H1 (cell line): ENCODE data around the gene HOXC5. TPM values are rescaled to one million over a fixed set of nuclear protein-coding genes. Genes with fewer than 3 reads are reported as not detected.

Source experiments
- CTCF ChIA-PET: fragments of 300-600 bp; sonication (Branson Sonifier 250); formaldehyde crosslinking; loops from one replicate; lab custom pipeline; 2021; ENCODE audit not compliant: partially characterized antibody; lab: Charles Lee
- POLR2A ChIA-PET: fragments of 300-600 bp; sonication (Branson Sonifier 250); formaldehyde crosslinking; loops from one replicate; lab custom pipeline; 2021; ENCODE audit warnings: inconsistent platforms; ENCODE audit not compliant: partially characterized antibody; lab: Charles Lee
- DNase-seq, 2 experiments: peaks; one replicate each; pipeline versions ENCODE4 v3.0.0 to v3.0.0-alpha.2; 2010 to 2022; ENCODE audit warnings: low spot score in 2 of 2, low read depth in 1 of 2, mixed read lengths in 1 of 2
- FAIRE-seq: peaks from 2 replicates; lab custom pipeline; 2011; peaks lifted over from hg19 to GRCh38; lab: Jason Lieb, UNC
- H2AFZ ChIP-seq: 2 replicates; pipeline ENCODE4 v1.8.1; 2012; ENCODE audit warnings: low read length, inconsistent platforms
- H2AK5ac ChIP-seq: 2 replicates; pipeline ENCODE4 v1.6.1; 2013; ENCODE audit warnings: low read depth, low read length
- H2BK120ac ChIP-seq: replicated peaks from 2 replicates; pipeline ENCODE3; 2013; ENCODE audit warnings: low read depth, low read length, inconsistent platforms
- H2BK12ac ChIP-seq: 2 replicates; pipeline ENCODE4 v1.6.1; 2013; ENCODE audit warnings: low read depth, low read length
- H2BK15ac ChIP-seq: 2 replicates; pipeline ENCODE4 v1.6.1; 2013; ENCODE audit warnings: low read length
- H2BK20ac ChIP-seq: 2 replicates; pipeline ENCODE4 v1.6.1; 2013; ENCODE audit warnings: low read length
- H2BK5ac ChIP-seq: 2 replicates; pipeline ENCODE4 v1.6.1; 2013; ENCODE audit warnings: low read depth, low read length
- H3K14ac ChIP-seq: 2 replicates; pipeline ENCODE4 v1.6.1; 2013; ENCODE audit warnings: inconsistent platforms; ENCODE audit not compliant: insufficient read length
- H3K18ac ChIP-seq: 2 replicates; pipeline ENCODE4 v1.6.1; 2013; ENCODE audit warnings: low read length; ENCODE audit errors: extremely low read depth
- H3K23ac ChIP-seq: 2 replicates; pipeline ENCODE4 v1.6.1; 2013; ENCODE audit warnings: inconsistent platforms; ENCODE audit not compliant: insufficient read length
- H3K23me2 ChIP-seq: 2 replicates; pipeline ENCODE4 v1.6.1; 2013; ENCODE audit warnings: low read depth, low read length
- H3K27ac ChIP-seq: 2 replicates; pipeline ENCODE4 v1.6.1; 2011; ENCODE audit warnings: low read depth, low read length, inconsistent platforms
- H3K27me3 ChIP-seq, 4 experiments: replicated peaks in 1 of 4; 1 replicate in 1 of 4; 2 replicates in 3 of 4; pipeline versions ENCODE4 v1.6.1 to v1.8.1; 2011 to 2013; ENCODE audit warnings: low read length in 3 of 4, mild to moderate bottlenecking in 3 of 4, inconsistent platforms in 2 of 4, mixed read lengths in 2 of 4, moderate library complexity in 1 of 4; ENCODE audit not compliant: control insufficient read depth in 3 of 4, insufficient read depth in 3 of 4; ENCODE audit errors: extremely low read depth in 1 of 4
- H3K36me3 ChIP-seq, 4 experiments: 2 replicates each; pipeline versions ENCODE4 v1.6.1 to v1.8.1; 2011 to 2013; ENCODE audit warnings: mild to moderate bottlenecking in 4 of 4, low read length in 3 of 4, moderate library complexity in 2 of 4, control low read depth in 1 of 4, inconsistent platforms in 1 of 4; ENCODE audit not compliant: insufficient read depth in 4 of 4, control insufficient read depth in 2 of 4
- H3K4ac ChIP-seq: replicated peaks from 2 replicates; pipeline ENCODE3; 2013; ENCODE audit warnings: low read length, low read depth, mixed read lengths, inconsistent platforms; ENCODE audit not compliant: insufficient read length
- H3K4me1 ChIP-seq, 4 experiments: replicated peaks in 1 of 4; 1 replicate in 1 of 4; 2 replicates in 3 of 4; pipeline versions ENCODE4 v1.6.1 to v1.8.1; 2011 to 2013; ENCODE audit warnings: low read length in 3 of 4, inconsistent platforms in 2 of 4, mixed read lengths in 1 of 4; ENCODE audit not compliant: insufficient read depth in 4 of 4, control insufficient read depth in 3 of 4
- H3K4me2 ChIP-seq, 2 experiments: 2 replicates each; pipeline versions ENCODE4 v1.6.1 to v1.8.1; 2011 to 2013; ENCODE audit warnings: low read depth in 2 of 2, low read length in 2 of 2, control low read depth in 1 of 2, inconsistent platforms in 1 of 2, mild to moderate bottlenecking in 1 of 2; ENCODE audit not compliant: insufficient read depth in 1 of 2
- H3K4me3 ChIP-seq, 4 experiments: fragments of 200-600, 300-600 bp in 1 of 4; sonication (generic), shearing (Covaris generic), sonication (Bioruptor Twin) in 1 of 4; 2 replicates each; pipeline versions ENCODE4 v1.5.1 to v1.8.1; 2011 to 2016; ENCODE audit warnings: low read length in 4 of 4, low read depth in 3 of 4, control low read depth in 2 of 4, inconsistent platforms in 2 of 4, mild to moderate bottlenecking in 2 of 4, mixed read lengths in 1 of 4, moderate library complexity in 1 of 4; ENCODE audit not compliant: insufficient read depth in 2 of 4; ENCODE audit errors: extremely low read depth in 1 of 4
- H3K56ac ChIP-seq: replicated peaks from 2 replicates; pipeline ENCODE3; 2013; ENCODE audit warnings: low read depth, mild to moderate bottlenecking, mixed read lengths, low read length, inconsistent platforms; ENCODE audit not compliant: insufficient read length
- H3K79me1 ChIP-seq: 2 replicates; pipeline ENCODE4 v1.6.1; 2013; ENCODE audit warnings: low read depth, low read length, control low read depth
- H3K79me2 ChIP-seq, 2 experiments: 2 replicates each; pipeline versions ENCODE4 v1.6.1 to v1.8.1; 2012 to 2013; ENCODE audit warnings: low read length in 2 of 2, mild to moderate bottlenecking in 2 of 2, inconsistent platforms in 1 of 2; ENCODE audit not compliant: insufficient read depth in 2 of 2, control insufficient read depth in 1 of 2
- H3K9ac ChIP-seq, 4 experiments: replicated peaks in 1 of 4; 1 replicate in 1 of 4; 2 replicates in 3 of 4; pipeline versions ENCODE4 v1.6.1 to v1.8.1; 2011 to 2013; ENCODE audit warnings: low read depth in 3 of 4, low read length in 3 of 4, control low read depth in 2 of 4, mild to moderate bottlenecking in 2 of 4, moderate library complexity in 2 of 4, inconsistent platforms in 1 of 4; ENCODE audit errors: extremely low read depth in 1 of 4
- H3K9me3 ChIP-seq, 2 experiments: 2 replicates each; pipeline versions ENCODE4 v1.6.1 to v1.8.1; 2012 to 2013; ENCODE audit warnings: mild to moderate bottlenecking in 2 of 2, moderate library complexity in 2 of 2, control low read depth in 1 of 2, inconsistent platforms in 1 of 2, low read depth in 1 of 2, low read length in 1 of 2, mixed read lengths in 1 of 2; ENCODE audit not compliant: insufficient read depth in 2 of 2
- H4K20me1 ChIP-seq, 2 experiments: replicated peaks in 1 of 2; 2 replicates each; pipeline versions ENCODE3 to v1.8.1; 2011 to 2013; ENCODE audit warnings: inconsistent platforms in 2 of 2, low read length in 2 of 2, mild to moderate bottlenecking in 1 of 2; ENCODE audit not compliant: insufficient read depth in 2 of 2, control insufficient read depth in 1 of 2
- H4K5ac ChIP-seq: 2 replicates; pipeline ENCODE4 v1.6.1; 2013; ENCODE audit warnings: low read length, low read depth, mixed read lengths, inconsistent platforms; ENCODE audit not compliant: insufficient read length
- H4K8ac ChIP-seq: 2 replicates; pipeline ENCODE4 v1.8.0; 2013; ENCODE audit warnings: mild to moderate bottlenecking, moderate library complexity, low read length, inconsistent platforms; ENCODE audit not compliant: insufficient read depth; ENCODE audit errors: extremely low read depth
- H4K91ac ChIP-seq: replicated peaks from 2 replicates; pipeline ENCODE3; 2013; ENCODE audit warnings: low read length, mixed read lengths, inconsistent platforms; ENCODE audit not compliant: insufficient read length
- CBX8 ChIP-seq: fragments of 300-800, 300-1000 bp; sonication (generic); IDR thresholded peaks from 2 replicates; pipeline ENCODE4 v1.7.1; 2016; ENCODE audit warnings: low read depth, low read length, borderline replicate concordance
- CEBPB ChIP-seq: IDR thresholded peaks from 2 replicates; pipeline ENCODE4 v1.6.1; 2012; ENCODE audit warnings: low read depth, low read length
- E2F6 ChIP-seq: IDR thresholded peaks from 2 replicates; pipeline ENCODE4 v1.6.1; 2012; ENCODE audit warnings: inconsistent platforms
- HDAC2 ChIP-seq, 2 experiments: fragments of 300-600 bp in 1 of 2; sonication (generic) in 1 of 2; IDR thresholded peaks; 2 replicates each; pipeline ENCODE4 v1.6.1; 2011 to 2012; ENCODE audit warnings: low read depth in 2 of 2, low read length in 2 of 2, mild to moderate bottlenecking in 2 of 2, moderate library complexity in 2 of 2, borderline replicate concordance in 1 of 2, inconsistent platforms in 1 of 2
- JUND ChIP-seq: IDR thresholded peaks from 2 replicates; pipeline ENCODE4 v1.6.1; 2011; ENCODE audit warnings: mild to moderate bottlenecking, improper control_type of control experiment, low read length
- RNF2 ChIP-seq: fragments of 200-900, 300-1000 bp; sonication (generic); IDR thresholded peaks from 2 replicates; pipeline ENCODE4 v1.7.1; 2016; ENCODE audit warnings: borderline replicate concordance, low read depth, mild to moderate bottlenecking, antibody characterized with exemption, low read length; ENCODE audit not compliant: poor library complexity, severe bottlenecking; ENCODE audit errors: missing control alignments
- SIX5 ChIP-seq: IDR thresholded peaks from 2 replicates; pipeline ENCODE4 v1.6.1; 2011; ENCODE audit warnings: mild to moderate bottlenecking, low read depth, low read length
- SUZ12 ChIP-seq: fragments of 200-600 bp; sonication (generic); IDR thresholded peaks from 2 replicates; pipeline ENCODE4 v1.6.1; 2012; ENCODE audit warnings: mild to moderate bottlenecking, inconsistent platforms, low read length, moderate library complexity, mixed read lengths
- TBP ChIP-seq: IDR thresholded peaks from 2 replicates; pipeline ENCODE4 v1.6.1; 2011; ENCODE audit warnings: low read depth, low read length, improper control_type of control experiment
- ZNF274 ChIP-seq: IDR thresholded peaks from 2 replicates; pipeline ENCODE4 v1.7.0; 2012; ENCODE audit warnings: low read length, borderline replicate concordance; ENCODE audit errors: extremely low read depth
- WGBS, 2 experiments: shearing (Covaris generic) in 1 of 2; methylation state at CpG; one replicate each; pipeline versions ENCODE4 v1.1.6 to v1.1.7; 2013 to 2015; ENCODE audit warnings: low lambda C conversion rate in 2 of 2, mixed read lengths in 2 of 2, inconsistent platforms in 1 of 2, low coverage in 1 of 2, missing lambda C conversion rate in 1 of 2; ENCODE audit not compliant: insufficient replicate concordance in 2 of 2, insufficient coverage in 1 of 2, insufficient read length in 1 of 2; ENCODE audit errors: extremely low coverage in 1 of 2, missing lambda C conversion rate in 1 of 2; 5-methylcytosine and 5-hydroxymethylcytosine counted together
- polyA plus RNA-seq, 7 experiments: library from polyadenylated mRNA; depleted of rRNA in 3 of 7; stranded (reverse) in 5 of 7; unstranded in 2 of 7; fragments of >200 nt in 5 of 7; fragments of 200-250 nt in 2 of 7; gene quantifications; 1 replicate in 5 of 7; 2 replicates in 1 of 7; 4 replicates in 1 of 7; pipeline versions ENCODE4 v1.2.1 to v1.2.3, GENCODE V29; 2011 to 2013; ENCODE audit warnings: missing spikeins in 2 of 7, mixed read lengths in 2 of 7
- total RNA-seq: library from RNA; stranded (reverse); fragmentation: NEBNext Ultra II Directional; extraction: Animal tissue kit (Norgen Biotek cat#: 25700); gene quantifications from 2 replicates; pipeline ENCODE4 v1.2.1, GENCODE V29; 2021

HOXC5 gene
- total and polyA plus RNA-seq, 2 of the 8 experiments (the other 6 are each of a cell fraction or from before 2014, with no cell fraction given), result not detected

- no peak for DNase-seq
- Histone ChIP-seq H3K4me2 (peak overlapping the region in 1 of 2 experiments; percentile 43; a peak in 2 of 4 replicates), H3K27ac (no peak overlapping the region)
- no peak for TF ChIP-seq SIX5
- TF ChIP-seq CBX8, result peak; percentile 28; the same call in 1 of the 2 replicates
- 0 out of 2 replicates have a peak, but pooled peaks have one; percentile 18 for TF ChIP-seq E2F6
- TF ChIP-seq CEBPB, result no peak
- TF ChIP-seq JUND, result no peak
- TF ChIP-seq RNF2, result peak; percentile 90
- TF ChIP-seq ZNF274, result no peak
- peak; percentile 99 for TF ChIP-seq SUZ12
- no peak for TF ChIP-seq TBP
- no peak for TF ChIP-seq HDAC2 (IDR thresholded peaks at IDR 0.05; ENCODE audit: borderline replicate concordance in 1 of 2, low read depth in 2 of 2, low read length in 2 of 2)
These were observed 23.4 kb upstream of the HOXC5 start for GRCh38 chr12:54009171-54010052.

More at GRCh38 chr12:54009171-54010052, 23.4 kb upstream of the HOXC5 start:
- ChIA-PET CTCF (interaction anchor here (0.7 to 11.3 kb wide), 12 partner anchors 8 to 347 kb away, joined by 3 to 172 read pairs (median 26); partner anchors contain the start of genes HOXC10, HOXC5, HOXC6 and SMUG1), POLR2A (interaction anchor here (0.6 to 1.2 kb wide), 7 partner anchors 9 to 263 kb away, joined by 3 to 8 read pairs (median 3); partner anchors contain the start of gene HOXC9)
- H2BK15ac ChIP-seq, result no peak overlapping the region
- no peak overlapping the region for H3K14ac ChIP-seq
- H3K23me2 ChIP-seq, result no peaks in the 10 kb centered on the region
- no peaks in the 10 kb centered on the region for H3K79me2 ChIP-seq
- H3K79me1 ChIP-seq, result no peaks in the 10 kb centered on the region
- no peak overlapping the region for H3K56ac ChIP-seq
- no peak overlapping the region for H3K9ac ChIP-seq
- peaks cover 0 to 4% (median 0%) of the 10 kb centered on the region in 4 experiments; a peak in 2 of 7 replicates for H3K4me1 ChIP-seq
- H2AFZ ChIP-seq, result no peak overlapping the region
- no peak overlapping the region for H2BK20ac ChIP-seq
- peak overlapping the region; percentile 80; the same call in 1 of the 2 replicates for H2BK12ac ChIP-seq
- no peak overlapping the region for H4K8ac ChIP-seq
- peaks cover 0 to 42% of the 10 kb centered on the region in 2 experiments for H4K20me1 ChIP-seq
- no peaks in the 10 kb centered on the region for H3K36me3 ChIP-seq
- H4K5ac ChIP-seq, result no peak overlapping the region
- peaks cover 96 to 100% (median 98%) of the 10 kb centered on the region in 4 experiments for H3K27me3 ChIP-seq
- H3K9me3 ChIP-seq, result no peaks in the 10 kb centered on the region
- WGBS, 2 experiments, result 9% methylated on average over 34 of the region's 51 CpGs; no CpG with 5 or more reads in 1 of the 2 experiments
- H2AK5ac ChIP-seq, result no peak overlapping the region
- no peak overlapping the region for H2BK120ac ChIP-seq
- H4K91ac ChIP-seq, result no peak overlapping the region
- FAIRE-seq, result no peak
- H3K18ac ChIP-seq, result no peak overlapping the region; the same call in 1 of the 2 replicates
- H3K23ac ChIP-seq, result no peak overlapping the region
- H3K4me3 ChIP-seq, result no peak overlapping the region
- no peak overlapping the region for H3K4ac ChIP-seq
- H2BK5ac ChIP-seq, result no peak overlapping the region
